ENCODE results near the gene MTPN.

The MTPN gene

GRCh38 chr7:135974667-135975066 is 2.5 kb downstream of the MTPN start:
- Histone ChIP-seq H3K27me3 (replicated peaks; ENCODE audit: insufficient read depth, low read length) (peaks cover 14% of the 10 kb centered on the region), H3K79me2 (ENCODE audit: low read length) (peaks cover 73% of the 10 kb centered on the region), H4K20me1 (ENCODE audit: insufficient read depth, low read length) (peaks cover 47% of the 10 kb centered on the region), H3K9me2 (replicated peaks; ENCODE audit: insufficient read depth, low read length) (no peaks in the 10 kb centered on the region), H3K4me3 (ENCODE audit: low read length) (peak overlapping the region; percentile 97), H3K9ac (ENCODE audit: low read length) (no peak overlapping the region), H3K36me3 (replicated peaks; ENCODE audit: insufficient read depth, low read length) (no peaks in the 10 kb centered on the region; the same call in none of the 2 replicates), H3K9me3 (replicated peaks; ENCODE audit: insufficient read depth, low read length) (no peaks in the 10 kb centered on the region), H3K27ac (ENCODE audit: low read length) (no peak overlapping the region), H3F3A (ENCODE audit: insufficient read depth, low read length) (peaks cover 26% of the 10 kb centered on the region), H3K4me1 (ENCODE audit: low read length) (peaks cover 39% of the 10 kb centered on the region), H2AFZ (ENCODE audit: low read length) (no peak overlapping the region), H3K4me2 (ENCODE audit: low read depth, low read length) (peak overlapping the region; percentile 90)
- peak; percentile 38 for DNase-seq
- no peak for TF ChIP-seq EZH2 (optimal IDR thresholded peaks at IDR 0.05; ENCODE audit: low read depth, low read length)
- no peak for TF ChIP-seq CTCF (IDR thresholded peaks at IDR 0.05; ENCODE audit: low read length)
- no peak for TF ChIP-seq EZH2phosphoT487 (IDR thresholded peaks at IDR 0.05; ENCODE audit: low read length)

GRCh38 chr7:135971366-135971725 is 5.8 kb downstream of the MTPN start:
- no peak for TF ChIP-seq EZH2 (optimal IDR thresholded peaks at IDR 0.05; ENCODE audit: low read depth, low read length)
- TF ChIP-seq EZH2phosphoT487 (IDR thresholded peaks at IDR 0.05; ENCODE audit: low read length): no peak
- TF ChIP-seq CTCF (IDR thresholded peaks at IDR 0.05; ENCODE audit: low read length): no peak
- H3K27ac ChIP-seq (ENCODE audit: low read length): no peak overlapping the region
- H3K36me3 ChIP-seq (replicated peaks; ENCODE audit: insufficient read depth, low read length): no peaks in the 10 kb centered on the region; the same call in none of the 2 replicates
- no peak for DNase-seq
- peaks cover 18% of the 10 kb centered on the region for H3F3A ChIP-seq (ENCODE audit: insufficient read depth, low read length)
- H3K9me2 ChIP-seq (replicated peaks; ENCODE audit: insufficient read depth, low read length): no peaks in the 10 kb centered on the region
- peaks cover 94% of the 10 kb centered on the region for H3K79me2 ChIP-seq (ENCODE audit: low read length)
- H3K9me3 ChIP-seq (replicated peaks; ENCODE audit: insufficient read depth, low read length): no peaks in the 10 kb centered on the region
- H3K4me3 ChIP-seq (ENCODE audit: low read length): no peak overlapping the region
- no peaks in the 10 kb centered on the region for H3K27me3 ChIP-seq (replicated peaks; ENCODE audit: insufficient read depth, low read length)
- H4K20me1 ChIP-seq (ENCODE audit: insufficient read depth, low read length): peaks cover 53% of the 10 kb centered on the region
- no peak overlapping the region for H3K4me2 ChIP-seq (ENCODE audit: low read depth, low read length)
- H3K4me1 ChIP-seq (ENCODE audit: low read length): peaks cover 34% of the 10 kb centered on the region
- no peak overlapping the region for H2AFZ ChIP-seq (ENCODE audit: low read length)
- H3K9ac ChIP-seq (ENCODE audit: low read length): no peak overlapping the region

- peaks cover 30% of the 10 kb centered on the region for H3K4me1 ChIP-seq (ENCODE audit: low read length)
- no peaks in the 10 kb centered on the region; the same call in none of the 2 replicates for H3K36me3 ChIP-seq (replicated peaks; ENCODE audit: insufficient read depth, low read length)
- peaks cover 13% of the 10 kb centered on the region for H3F3A ChIP-seq (ENCODE audit: insufficient read depth, low read length)
- peaks cover 51% of the 10 kb centered on the region for H4K20me1 ChIP-seq (ENCODE audit: insufficient read depth, low read length)
- no peak overlapping the region for H3K9ac ChIP-seq (ENCODE audit: low read length)
- H3K27me3 ChIP-seq (replicated peaks; ENCODE audit: insufficient read depth, low read length): no peaks in the 10 kb centered on the region
- no peaks in the 10 kb centered on the region for H3K9me2 ChIP-seq (replicated peaks; ENCODE audit: insufficient read depth, low read length)
- H3K4me2 ChIP-seq (ENCODE audit: low read depth, low read length): no peak overlapping the region
- DNase-seq: peak; percentile 24
- H3K27ac ChIP-seq (ENCODE audit: low read length): no peak overlapping the region
- H3K79me2 ChIP-seq (ENCODE audit: low read length): peaks cover 94% of the 10 kb centered on the region
- no peaks in the 10 kb centered on the region for H3K9me3 ChIP-seq (replicated peaks; ENCODE audit: insufficient read depth, low read length)
- H2AFZ ChIP-seq (ENCODE audit: low read length): no peak overlapping the region
- no peak for TF ChIP-seq CTCF (IDR thresholded peaks at IDR 0.05; ENCODE audit: low read length)
- TF ChIP-seq EZH2 (optimal IDR thresholded peaks at IDR 0.05; ENCODE audit: low read depth, low read length): no peak
- no peak for TF ChIP-seq EZH2phosphoT487 (IDR thresholded peaks at IDR 0.05; ENCODE audit: low read length)
- H3K4me3 ChIP-seq (ENCODE audit: low read length): no peak overlapping the region
Observed at GRCh38 chr7:135970682-135971365, 6.3 kb downstream of the MTPN start.

Measured in MM.1S (cell line).